Measurements from ENCODE around the gene RFLNA.

RFLNA gene

GRCh38 chr12:124334976-124335375, 40.1 kb downstream of the RFLNA start:
- TF ChIP-seq CTCF (IDR thresholded peaks at IDR 0.05; ENCODE audit: extremely low read depth, missing control alignments), result no peak
- no peak for DNase-seq (ENCODE audit: low spot score)

- no peak for TF ChIP-seq CTCF (IDR thresholded peaks at IDR 0.05; ENCODE audit: extremely low read depth, missing control alignments)
- no peak for DNase-seq (ENCODE audit: low spot score)
Measured at GRCh38 chr12:124335426-124336183, 40.7 kb downstream of the RFLNA start.

GRCh38 chr12:124336184-124336437, 41.2 kb downstream of the RFLNA start:
- TF ChIP-seq CTCF (IDR thresholded peaks at IDR 0.05; ENCODE audit: extremely low read depth, missing control alignments), result no peak
- no peak for DNase-seq (ENCODE audit: low spot score)

- no peak for DNase-seq (ENCODE audit: low spot score)
- TF ChIP-seq CTCF (IDR thresholded peaks at IDR 0.05; ENCODE audit: extremely low read depth, missing control alignments), result no peak
Measured at GRCh38 chr12:124336742-124337520, 42.0 kb downstream of the RFLNA start.

- no peak for TF ChIP-seq CTCF (IDR thresholded peaks at IDR 0.05; ENCODE audit: extremely low read depth, missing control alignments)
- DNase-seq (ENCODE audit: low spot score), result no peak
Measured at GRCh38 chr12:124337622-124338021, 42.7 kb downstream of the RFLNA start.

GRCh38 chr12:124338448-124338847, 43.6 kb downstream of the RFLNA start:
- TF ChIP-seq CTCF (IDR thresholded peaks at IDR 0.05; ENCODE audit: extremely low read depth, missing control alignments), result no peak
- no peak for DNase-seq (ENCODE audit: low spot score)

- DNase-seq (ENCODE audit: low spot score), result no peak
Measured at GRCh38 chr12:124338876-124339603, 44.1 kb downstream of the RFLNA start.

More at GRCh38 chr12:124338876-124339603, 44.1 kb downstream of the RFLNA start:
- no peak for TF ChIP-seq CTCF (IDR thresholded peaks at IDR 0.05; ENCODE audit: extremely low read depth, missing control alignments)

Data from GM20000 (cell line).